HepG2 (cell line): Measurements from ENCODE around the gene FBXO44. TPM values are rescaled to one million over a fixed set of nuclear protein-coding genes. Genes with fewer than 3 reads are reported as not detected.

Experiments
- GZF1 ChIP-seq: sonication (generic); formaldehyde crosslinking; IDR thresholded peaks from 2 replicates; pipeline ENCODE4 v1.5.1; 2020; ENCODE audit warnings: mild to moderate bottlenecking, missing genetic modification reagents
- IKZF5 ChIP-seq: IDR thresholded peaks from 2 replicates; pipeline ENCODE4 v1.6.1; 2018; ENCODE audit warnings: missing genetic modification reagents, mild to moderate bottlenecking, missing compliant biosample characterization
- JUN ChIP-seq: sonication (generic); formaldehyde crosslinking; IDR thresholded peaks from 2 replicates; pipeline ENCODE4 v1.4.0; 2020; ENCODE audit warnings: mild to moderate bottlenecking, missing genetic modification reagents
- MEIS2 ChIP-seq: sonication (generic); formaldehyde crosslinking; IDR thresholded peaks from 2 replicates; pipeline ENCODE4 v1.9.0; 2021; ENCODE audit warnings: mild to moderate bottlenecking, missing genetic modification reagents
- MTA3 ChIP-seq: sonication (generic); formaldehyde crosslinking; IDR thresholded peaks from 2 replicates; pipeline ENCODE4 v1.4.0; 2020; ENCODE audit warnings: missing genetic modification reagents
- NONO ChIP-seq, 2 experiments: fragments of 450-650 bp in 1 of 2; sonication (generic) in 1 of 2; formaldehyde crosslinking in 1 of 2; IDR thresholded peaks in 1 of 2; conservative IDR thresholded peaks in 1 of 2; 2 replicates each; pipeline versions ENCODE4 v1.6.1 to v1.8.0; 2017 to 2022; ENCODE audit warnings: mild to moderate bottlenecking in 1 of 2, missing genetic modification reagents in 1 of 2, moderate library complexity in 1 of 2
- SRSF9 ChIP-seq: fragments of 200-400 bp; formaldehyde crosslinking; IDR thresholded peaks from 2 replicates; pipeline ENCODE4 v1.6.1; 2018; ENCODE audit warnings: borderline replicate concordance, mild to moderate bottlenecking, low read depth, low read length; ENCODE audit not compliant: insufficient read depth, poor library complexity, severe bottlenecking
- YEATS4 ChIP-seq: sonication (generic); formaldehyde crosslinking; IDR thresholded peaks from 2 replicates; pipeline ENCODE4 v1.4.0; 2020; ENCODE audit warnings: missing genetic modification reagents, borderline replicate concordance
- ZNF331 ChIP-seq: sonication (generic); formaldehyde crosslinking; IDR thresholded peaks from 2 replicates; pipeline ENCODE4 v1.4.0; 2020; ENCODE audit warnings: missing genetic modification reagents
- ZNF441 ChIP-seq: sonication (generic); formaldehyde crosslinking; IDR thresholded peaks from 2 replicates; pipeline ENCODE4 v1.7.0; 2021; ENCODE audit warnings: missing genetic modification reagents, borderline replicate concordance
- ZNF468 ChIP-seq: sonication (generic); formaldehyde crosslinking; IDR thresholded peaks from 2 replicates; pipeline ENCODE4 v1.8.0; 2022; ENCODE audit warnings: mild to moderate bottlenecking, moderate library complexity, missing genetic modification reagents
- ZNF768 ChIP-seq: sonication (generic); formaldehyde crosslinking; IDR thresholded peaks from 2 replicates; pipeline ENCODE4 v1.4.0; 2020; ENCODE audit warnings: missing genetic modification reagents
- polyA plus RNA-seq, 8 experiments: library from polyadenylated mRNA; depleted of rRNA in 3 of 8; stranded (reverse) in 7 of 8; unstranded in 1 of 8; fragments of >200 nt; fragmentation: Illumina TruSeq in 4 of 8; extraction: Trizol in 4 of 8; gene quantifications; 2 replicates each; pipeline versions ENCODE4 v1.2.1 to v1.2.3, GENCODE V29; 2011 to 2016; ENCODE audit warnings: low read depth in 4 of 8, missing spikeins in 1 of 8, mixed read lengths in 1 of 8; ENCODE audit not compliant: insufficient read depth in 1 of 8
- total RNA-seq, 5 experiments: library from RNA; depleted of rRNA; stranded (reverse); fragments of >200 nt; fragmentation: Illumina TruSeq; extraction: Trizol; gene quantifications; 2 replicates each; pipeline ENCODE4 v1.2.3, GENCODE V29; 2016; ENCODE audit warnings: low read depth in 1 of 5
- TF ChIP-seq, protein P1 (sequence below): sonication (generic); formaldehyde crosslinking; IDR thresholded peaks from 2 replicates; pipeline ENCODE4 v1.5.0; 2020; ENCODE audit warnings: missing genetic modification reagents
- TF ChIP-seq, protein P2 (sequence below): sonication (generic); formaldehyde crosslinking; IDR thresholded peaks from 2 replicates; pipeline ENCODE4 v1.8.0; 2022; ENCODE audit warnings: mild to moderate bottlenecking, missing genetic modification reagents; ENCODE audit not compliant: insufficient replicate concordance

FBXO44 gene
- total and polyA plus RNA-seq, 2 of the 13 experiments (the other 11 are each of a cell fraction or from before 2014, with no cell fraction given), result 22.4 to 27.9 TPM

DNA sequence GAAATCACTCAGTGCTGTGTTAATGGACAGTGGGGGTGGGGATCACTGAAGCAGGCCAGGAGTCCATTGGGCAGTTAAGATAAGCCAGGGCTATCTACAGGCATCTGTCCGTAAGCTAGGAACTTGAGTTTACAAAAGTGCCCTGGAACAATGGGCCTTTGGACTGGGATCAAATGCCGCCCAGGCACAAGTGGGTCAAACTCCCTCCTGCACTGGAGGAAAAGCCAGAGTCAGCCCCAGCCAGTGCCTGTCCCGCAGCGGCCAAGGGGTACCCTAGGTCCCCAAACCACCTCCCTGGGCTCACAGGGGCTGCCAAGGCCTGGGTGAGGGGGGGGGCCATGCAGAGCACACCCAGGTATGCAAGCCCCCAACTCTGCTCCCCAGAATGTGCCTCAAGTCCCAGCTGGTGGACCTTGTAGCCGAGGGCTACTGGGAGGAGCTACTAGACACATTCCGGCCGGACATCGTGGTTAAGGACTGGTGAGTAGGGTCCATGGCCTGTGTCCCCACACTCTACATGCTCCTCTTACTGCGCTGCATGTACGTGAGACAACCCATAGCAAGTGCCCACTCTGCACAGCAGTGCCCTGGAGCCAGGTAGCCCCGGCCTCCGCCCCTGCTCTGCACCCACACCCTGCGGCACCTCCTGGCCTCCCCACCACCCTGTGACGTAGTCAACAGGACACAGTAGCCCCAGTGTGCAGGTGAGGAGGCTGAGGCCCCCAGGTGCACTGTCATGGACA is 17.0 kb downstream of the FBXO44 start (continued):
- TF ChIP-seq, protein P1, sequence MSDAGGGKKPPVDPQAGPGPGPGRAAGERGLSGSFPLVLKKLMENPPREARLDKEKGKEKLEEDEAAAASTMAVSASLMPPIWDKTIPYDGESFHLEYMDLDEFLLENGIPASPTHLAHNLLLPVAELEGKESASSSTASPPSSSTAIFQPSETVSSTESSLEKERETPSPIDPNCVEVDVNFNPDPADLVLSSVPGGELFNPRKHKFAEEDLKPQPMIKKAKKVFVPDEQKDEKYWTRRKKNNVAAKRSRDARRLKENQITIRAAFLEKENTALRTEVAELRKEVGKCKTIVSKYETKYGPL (CRISPR knock-in tag), result no peak
- peak; percentile 84; the same call in 1 of the 2 replicates for TF ChIP-seq GZF1
- peak; percentile 35; the same call in 1 of the 2 replicates for TF ChIP-seq ZNF441 (CRISPR knock-in tag)
- TF ChIP-seq MTA3 (CRISPR knock-in tag), result no peak
- no peak for TF ChIP-seq NONO (IDR thresholded peaks at IDR 0.05)
- peak; percentile 44; the same call in 1 of the 2 replicates for TF ChIP-seq NONO (CRISPR knock-in tag; conservative IDR thresholded peaks at IDR 0.05)
- no peak for TF ChIP-seq ZNF468 (CRISPR knock-in tag)
- TF ChIP-seq, protein P2, sequence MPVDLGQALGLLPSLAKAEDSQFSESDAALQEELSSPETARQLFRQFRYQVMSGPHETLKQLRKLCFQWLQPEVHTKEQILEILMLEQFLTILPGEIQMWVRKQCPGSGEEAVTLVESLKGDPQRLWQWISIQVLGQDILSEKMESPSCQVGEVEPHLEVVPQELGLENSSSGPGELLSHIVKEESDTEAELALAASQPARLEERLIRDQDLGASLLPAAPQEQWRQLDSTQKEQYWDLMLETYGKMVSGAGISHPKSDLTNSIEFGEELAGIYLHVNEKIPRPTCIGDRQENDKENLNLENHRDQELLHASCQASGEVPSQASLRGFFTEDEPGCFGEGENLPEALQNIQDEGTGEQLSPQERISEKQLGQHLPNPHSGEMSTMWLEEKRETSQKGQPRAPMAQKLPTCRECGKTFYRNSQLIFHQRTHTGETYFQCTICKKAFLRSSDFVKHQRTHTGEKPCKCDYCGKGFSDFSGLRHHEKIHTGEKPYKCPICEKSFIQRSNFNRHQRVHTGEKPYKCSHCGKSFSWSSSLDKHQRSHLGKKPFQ, result no peak
- TF ChIP-seq IKZF5 (CRISPR knock-in tag), result peak; percentile 22; the same call in 1 of the 2 replicates
- no peak for TF ChIP-seq SRSF9
- peak; percentile 58; the same call in 1 of the 2 replicates for TF ChIP-seq MEIS2 (CRISPR knock-in tag)
- TF ChIP-seq ZNF331, result peak; percentile 58
- TF ChIP-seq YEATS4, result peak; percentile 71
- TF ChIP-seq JUN (CRISPR knock-in tag), result 0 out of 2 replicates have a peak, but pooled peaks have one; percentile 13
- TF ChIP-seq ZNF768 (CRISPR knock-in tag), result peak; percentile 22; the same call in 1 of the 2 replicates
